HG03103 (cell line): ENCODE results near the gene CCDC27.

Experiments
- ATAC-seq: cut with Tn5 transposase; IDR thresholded peaks from one replicate; pipeline ENCODE4 v1.9.1; 2021; ENCODE audit warnings: low read depth; ENCODE audit not compliant: unreplicated experiment

CCDC27 gene

GRCh38 chr1:3814771-3815561 is 62.7 kb downstream of the CCDC27 start:
- ATAC-seq = no peak

- no peak for ATAC-seq
Measured at GRCh38 chr1:3816331-3817137, 64.3 kb downstream of the CCDC27 start.

DNA sequence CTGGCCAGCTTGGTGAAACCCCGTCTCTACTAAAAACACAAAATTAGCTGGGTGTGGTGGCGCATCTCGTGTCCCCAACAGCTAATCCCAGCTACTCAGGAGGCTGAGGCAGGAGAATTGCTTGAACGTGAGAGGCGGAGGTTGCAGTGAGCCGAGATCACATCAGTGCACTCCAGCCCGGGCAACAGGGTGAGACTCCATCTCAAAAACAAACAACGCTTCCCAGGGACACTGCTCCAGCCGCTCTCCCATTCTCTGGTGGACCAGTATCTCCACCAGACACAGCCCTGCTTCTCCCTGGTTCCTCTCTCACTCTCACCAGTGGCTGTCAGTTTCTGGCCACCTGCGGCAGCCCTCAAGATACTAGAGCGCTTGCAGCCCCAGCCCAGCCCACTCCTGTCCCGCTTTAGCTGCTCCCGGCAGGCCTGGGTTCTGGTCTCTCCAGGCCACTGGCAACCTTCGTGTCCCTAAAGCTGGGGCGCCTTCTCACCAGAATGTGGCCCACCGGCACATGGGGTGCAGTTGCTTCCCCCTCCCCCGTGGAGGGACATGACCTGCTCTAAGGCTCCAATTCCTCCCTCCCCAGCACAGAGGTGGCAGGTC is 65.0 kb downstream of the CCDC27 start:
- no peak for ATAC-seq

DNA sequence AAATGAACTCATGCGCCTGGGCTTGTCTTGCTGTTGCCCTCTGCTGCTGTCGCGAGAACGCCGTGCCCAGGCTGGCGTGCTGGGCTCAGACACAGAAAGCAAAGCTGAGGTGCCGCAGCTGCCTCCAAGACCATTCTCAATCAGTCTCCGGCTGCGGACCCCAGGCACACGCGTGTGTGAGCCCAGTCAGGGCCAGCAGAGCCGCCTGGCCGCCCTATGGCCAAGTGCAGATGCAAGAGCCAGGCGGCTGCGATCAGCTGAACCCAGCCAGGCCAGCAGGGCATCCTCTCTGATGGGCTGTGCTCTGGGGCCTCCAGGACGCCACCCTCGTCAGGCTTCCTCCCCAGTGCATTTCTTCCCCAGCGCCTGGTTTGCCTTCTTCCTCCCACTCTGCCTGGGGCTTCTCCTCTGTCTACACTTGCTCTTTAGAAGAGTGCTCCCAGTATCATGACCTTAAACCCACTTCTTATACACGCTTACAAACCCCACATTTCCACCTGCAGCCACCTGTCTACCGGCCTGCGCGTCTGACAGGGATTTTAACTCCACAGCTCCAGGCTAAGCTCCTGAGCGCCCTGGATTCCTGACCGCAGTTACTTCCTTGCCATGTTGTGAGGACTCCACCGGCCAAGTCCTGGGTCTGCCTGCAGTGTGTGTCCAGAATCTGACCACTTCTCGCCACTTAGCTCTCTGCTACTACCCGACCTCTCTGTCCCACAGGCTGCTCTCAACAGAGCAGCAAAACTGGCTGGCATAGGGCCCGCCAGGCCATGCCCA is 65.8 kb downstream of the CCDC27 start:
- no peak for ATAC-seq

GRCh38 chr1:3819771-3820200 is 67.5 kb downstream of the CCDC27 start:
- no peak for ATAC-seq

DNA sequence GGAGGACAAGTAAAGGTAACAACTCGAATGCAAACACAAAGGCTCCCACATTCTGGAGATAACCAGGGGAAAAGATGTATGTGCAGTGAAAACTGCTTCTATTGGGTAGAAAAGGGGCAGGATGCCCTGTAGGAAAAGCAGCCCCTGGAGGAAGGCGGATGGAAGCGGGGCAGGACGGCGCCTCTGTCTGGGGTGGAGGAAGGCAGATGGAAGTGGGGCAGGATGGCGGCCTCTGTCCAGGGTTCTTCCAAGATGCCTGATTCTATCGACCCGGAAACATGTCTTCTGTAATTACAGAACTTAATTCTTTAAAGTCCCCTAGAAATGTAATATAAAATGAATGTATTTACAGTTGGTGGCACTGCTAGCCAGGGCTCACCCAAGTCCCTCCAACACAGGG is 68.1 kb downstream of the CCDC27 start:
- no peak for ATAC-seq

DNA sequence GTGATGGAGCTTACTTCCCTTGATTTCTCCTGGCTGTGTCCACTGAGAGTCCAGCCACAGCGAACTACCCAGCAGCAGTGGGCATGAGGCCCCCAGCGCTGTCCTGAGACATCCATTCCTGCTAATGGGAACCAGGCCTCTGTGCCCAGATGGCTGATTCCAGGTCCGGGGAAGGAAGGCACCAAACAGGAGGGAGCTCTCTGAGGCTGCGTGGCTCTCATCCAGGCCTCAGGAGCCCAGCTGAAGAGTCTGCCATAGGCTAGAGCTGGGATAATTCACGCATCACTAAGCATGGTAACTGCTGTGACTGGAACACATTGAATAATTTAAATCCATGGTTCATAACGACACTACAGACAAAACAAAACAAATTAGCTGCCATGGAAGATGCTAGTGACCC is 68.8 kb downstream of the CCDC27 start:
- no peak for ATAC-seq
